ENCODE data around the gene HOXC9.

HOXC9 gene

GRCh38 chr12:54048406-54049093, 48.6 kb downstream of the HOXC9 start:
- no peak for DNase-seq (ENCODE audit: low read depth)
- no peak for TF ChIP-seq CTCF (IDR thresholded peaks at IDR 0.05; ENCODE audit: low read depth, low read length)
- H3K4me3 ChIP-seq (ENCODE audit: low read depth, low read length) = no peak overlapping the region

GRCh38 chr12:54049108-54049507, 49.1 kb downstream of the HOXC9 start:
- TF ChIP-seq MYC (IDR thresholded peaks at IDR 0.05; ENCODE audit: low read depth, low read length) (no peak), CTCF (IDR thresholded peaks at IDR 0.05; ENCODE audit: low read depth, low read length) (no peak), MAX (IDR thresholded peaks at IDR 0.05; ENCODE audit: low read depth, low read length) (no peak), POLR2A (IDR thresholded peaks at IDR 0.05; ENCODE audit: extremely low read depth, insufficient read length) (no peak)
- no peak overlapping the region for H3K4me3 ChIP-seq (ENCODE audit: low read depth, low read length)
- DNase-seq (ENCODE audit: low read depth) = no peak

- TF ChIP-seq POLR2A (IDR thresholded peaks at IDR 0.05; ENCODE audit: extremely low read depth, insufficient read length) (no peak), CTCF (IDR thresholded peaks at IDR 0.05; ENCODE audit: low read depth, low read length) (no peak), MYC (IDR thresholded peaks at IDR 0.05; ENCODE audit: low read depth, low read length) (no peak), MAX (IDR thresholded peaks at IDR 0.05; ENCODE audit: low read depth, low read length) (no peak)
- no peak for DNase-seq (ENCODE audit: low read depth)
- no peak overlapping the region for H3K4me3 ChIP-seq (ENCODE audit: low read depth, low read length)
These were observed 50.5 kb downstream of the HOXC9 start for GRCh38 chr12:54050482-54050810.

GRCh38 chr12:54051026-54051842, 51.3 kb downstream of the HOXC9 start:
- H3K4me3 ChIP-seq (ENCODE audit: low read depth, low read length) = no peak overlapping the region
- peak; percentile 44 for DNase-seq (ENCODE audit: low read depth)
- TF ChIP-seq POLR2A (IDR thresholded peaks at IDR 0.05; ENCODE audit: extremely low read depth, insufficient read length) = no peak
- no peak for TF ChIP-seq CTCF (IDR thresholded peaks at IDR 0.05; ENCODE audit: low read depth, low read length)
- no peak for TF ChIP-seq MYC (IDR thresholded peaks at IDR 0.05; ENCODE audit: low read depth, low read length)
- TF ChIP-seq MAX (IDR thresholded peaks at IDR 0.05; ENCODE audit: low read depth, low read length) = no peak

GRCh38 chr12:54051874-54052437, 52.0 kb downstream of the HOXC9 start:
- no peak for TF ChIP-seq CTCF (IDR thresholded peaks at IDR 0.05; ENCODE audit: low read depth, low read length)
- no peak for TF ChIP-seq MAX (IDR thresholded peaks at IDR 0.05; ENCODE audit: low read depth, low read length)
- no peak for TF ChIP-seq POLR2A (IDR thresholded peaks at IDR 0.05; ENCODE audit: extremely low read depth, insufficient read length)
- no peak for TF ChIP-seq MYC (IDR thresholded peaks at IDR 0.05; ENCODE audit: low read depth, low read length)
- H3K4me3 ChIP-seq (ENCODE audit: low read depth, low read length) = no peak overlapping the region
- DNase-seq (ENCODE audit: low read depth) = no peak
